A204.1 (cell line): ENCODE data around the gene RIMS4.

Experiments
- FAIRE-seq: peaks from 2 replicates; lab custom pipeline; 2012; peaks lifted over from hg19 to GRCh38; lab: Jason Lieb, UNC

Gene RIMS4

DNA sequence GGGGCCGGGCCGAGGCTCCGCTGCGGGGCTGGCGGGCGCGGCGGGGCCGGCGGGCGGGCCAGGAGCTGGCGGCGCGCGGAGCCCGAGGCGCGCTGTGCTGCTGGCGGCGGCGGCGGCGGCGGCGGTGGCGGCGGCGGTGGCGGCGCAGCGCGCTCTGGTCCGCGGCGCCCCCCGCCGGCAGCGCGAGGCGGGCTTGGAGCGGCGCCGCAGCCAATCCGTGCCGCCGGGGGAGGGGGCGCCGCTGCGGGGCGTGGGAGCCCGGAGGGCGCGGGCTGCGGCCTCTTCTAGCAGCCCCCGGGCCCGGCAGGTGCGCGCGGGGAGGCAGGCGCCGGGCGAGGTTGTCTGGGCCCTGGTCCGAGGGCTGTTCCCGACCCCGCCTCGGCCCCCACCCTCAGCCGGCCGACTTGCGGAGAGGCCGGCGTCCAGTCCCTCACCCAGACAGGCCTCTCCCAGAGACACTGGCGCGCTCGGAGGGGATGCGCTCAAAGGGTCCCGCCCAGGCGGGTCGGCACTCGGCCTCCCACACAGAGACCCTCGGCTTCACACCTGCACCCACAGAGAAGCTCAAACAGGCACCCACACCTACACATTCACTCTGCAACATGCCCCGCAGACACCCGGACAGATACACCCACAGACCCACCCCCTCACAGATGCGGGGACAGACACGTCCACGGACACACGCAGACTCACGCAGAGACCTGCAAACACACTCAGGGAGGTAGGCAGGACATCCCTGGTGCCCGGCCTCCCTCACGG is at the start of gene RIMS4:
TSS of gene RIMS4 (minus strand) at position 156 of the 759 bp plus-strand sequence. CDS start 275 bp downstream, outside the sequence.
- FAIRE-seq: no peak

DNA sequence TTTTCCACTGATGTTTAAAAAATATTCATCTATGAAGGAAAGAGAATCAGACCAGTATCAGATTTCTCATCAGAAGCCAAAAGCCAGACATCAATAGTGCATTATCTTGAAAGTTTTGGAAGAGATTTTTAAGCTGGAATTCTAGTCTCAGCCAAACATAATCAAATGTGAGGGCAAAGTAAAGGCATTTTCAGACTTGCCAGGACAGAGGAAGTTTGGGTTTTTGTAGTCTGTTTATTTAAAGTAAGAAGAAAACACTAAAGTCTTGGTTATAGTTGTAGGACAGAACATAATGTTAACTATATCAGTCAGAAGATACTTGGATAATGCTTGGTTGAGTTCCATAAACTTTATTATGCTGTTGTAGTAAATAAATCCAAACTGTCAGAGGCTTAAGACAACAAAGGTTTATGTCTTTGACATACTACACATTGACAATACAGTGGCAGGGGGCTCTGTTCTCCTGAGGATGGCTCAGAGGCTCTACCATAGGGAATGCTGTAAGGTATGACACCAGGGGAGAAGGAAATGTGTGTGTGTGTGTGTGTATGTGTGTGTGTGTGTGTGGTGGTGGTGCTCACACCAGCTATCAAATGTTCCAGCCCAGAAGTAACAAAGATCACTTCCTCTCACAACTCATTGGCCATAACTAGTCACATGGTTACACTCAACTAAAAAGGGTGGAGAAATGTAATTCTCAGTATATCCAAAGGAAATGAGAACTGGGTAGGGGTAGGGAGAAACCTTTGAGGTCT is 48.4 kb upstream of the RIMS4 start:
- FAIRE-seq: no peak

DNA sequence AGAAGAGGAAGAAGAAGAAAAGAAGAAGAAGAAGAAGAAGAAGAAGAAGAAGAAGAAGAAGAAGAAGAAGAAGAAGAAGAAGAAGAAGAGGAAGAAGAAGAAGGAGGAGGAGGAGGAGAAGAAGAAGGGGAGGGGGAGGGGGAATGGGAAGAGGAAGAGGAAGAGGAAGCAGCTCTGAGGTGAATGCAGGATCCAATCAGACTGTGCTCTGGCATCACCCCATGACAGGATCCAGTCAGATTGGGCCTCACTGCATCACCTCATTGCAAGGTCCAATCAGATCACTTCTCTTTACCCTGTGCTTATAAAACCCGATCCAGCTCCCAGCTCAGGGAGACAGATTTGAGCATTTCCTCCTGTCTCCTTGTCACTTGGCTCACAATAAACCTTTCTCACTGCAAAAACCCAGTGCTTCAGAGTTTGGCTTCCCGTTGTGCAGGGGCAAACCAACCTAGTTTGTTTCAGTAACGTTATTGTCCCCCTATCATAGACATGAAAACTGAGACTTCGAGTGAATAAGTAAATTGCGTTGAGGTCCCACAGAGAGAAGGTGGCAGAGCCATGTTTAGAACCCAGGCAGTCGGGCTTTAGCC is 46.6 kb upstream of the RIMS4 start:
- FAIRE-seq: no peak

DNA sequence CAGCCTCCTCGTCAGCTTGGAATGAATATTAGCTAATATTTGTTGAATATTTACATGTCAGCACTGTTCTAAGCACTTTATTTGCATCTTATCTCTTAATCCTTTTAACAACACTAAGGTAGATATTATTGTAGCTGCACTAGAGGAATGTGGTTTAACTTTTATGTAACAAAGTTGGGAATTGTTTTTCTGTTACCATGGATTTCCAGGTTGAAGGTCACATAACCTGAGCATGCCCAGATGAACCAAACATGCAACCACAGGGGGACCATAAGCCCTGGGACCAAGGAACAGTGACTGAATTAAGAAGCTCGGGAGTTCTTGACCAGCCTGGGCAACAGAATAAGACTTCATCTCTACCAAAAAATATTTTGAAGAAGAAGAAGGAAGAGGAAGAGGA is 46.1 kb upstream of the RIMS4 start:
- FAIRE-seq: no peak

DNA sequence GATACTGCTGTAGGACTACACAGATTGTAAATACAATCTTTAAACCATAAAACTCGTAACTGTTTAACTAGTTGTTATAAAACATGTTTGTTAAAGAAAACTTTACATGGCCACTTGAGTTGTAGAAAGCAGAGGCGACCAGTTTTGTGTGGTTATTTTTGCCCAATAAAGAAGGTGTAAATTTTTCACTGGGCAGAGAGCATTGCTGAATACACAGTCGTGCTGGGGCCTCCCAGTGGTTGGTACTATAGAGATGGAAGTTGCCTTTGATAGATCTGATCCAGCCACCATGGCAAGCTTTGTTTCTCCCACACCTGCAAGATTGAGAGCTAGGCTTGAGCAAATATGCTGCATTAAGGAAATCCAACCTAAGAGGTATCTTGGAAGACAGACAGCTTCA is 41.2 kb upstream of the RIMS4 start:
- no peak for FAIRE-seq

DNA sequence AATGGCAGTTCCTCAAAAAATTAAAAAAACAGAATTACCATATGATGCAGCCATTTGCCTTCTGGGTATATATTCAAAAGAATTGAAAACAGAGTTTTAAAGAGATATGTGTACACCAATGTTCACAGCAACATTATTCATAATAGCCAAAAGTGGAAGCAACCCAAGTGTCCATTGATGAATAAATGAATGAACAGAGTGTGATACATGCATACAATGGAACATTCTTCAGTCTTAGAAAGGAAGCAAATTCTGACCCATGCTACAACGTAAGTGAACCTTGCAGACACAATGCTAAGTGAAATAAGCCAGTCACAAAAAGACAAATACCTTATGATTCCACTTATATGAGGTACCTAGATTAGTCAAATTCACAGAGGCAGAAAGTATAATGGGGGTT is 40.5 kb upstream of the RIMS4 start:
- FAIRE-seq: no peak

DNA sequence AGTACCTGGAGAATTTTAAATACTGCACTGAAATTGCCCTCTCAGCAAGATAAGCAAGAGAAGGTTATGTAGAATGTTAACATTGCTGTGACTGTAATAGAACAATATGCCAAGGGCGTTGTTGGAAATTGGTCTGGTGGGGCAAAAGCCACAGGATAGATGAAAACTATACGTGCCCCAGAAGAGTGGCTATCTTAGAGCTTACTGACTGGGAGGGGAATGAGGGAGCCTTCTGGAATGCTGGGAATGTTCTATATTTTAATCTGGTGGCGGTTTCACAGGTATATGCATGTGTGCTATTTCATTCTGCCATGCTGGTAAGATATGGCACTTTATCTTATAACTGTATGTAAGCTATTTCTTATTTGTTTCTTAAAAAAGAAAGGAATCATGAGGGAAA is 39.9 kb upstream of the RIMS4 start:
- FAIRE-seq: no peak

DNA sequence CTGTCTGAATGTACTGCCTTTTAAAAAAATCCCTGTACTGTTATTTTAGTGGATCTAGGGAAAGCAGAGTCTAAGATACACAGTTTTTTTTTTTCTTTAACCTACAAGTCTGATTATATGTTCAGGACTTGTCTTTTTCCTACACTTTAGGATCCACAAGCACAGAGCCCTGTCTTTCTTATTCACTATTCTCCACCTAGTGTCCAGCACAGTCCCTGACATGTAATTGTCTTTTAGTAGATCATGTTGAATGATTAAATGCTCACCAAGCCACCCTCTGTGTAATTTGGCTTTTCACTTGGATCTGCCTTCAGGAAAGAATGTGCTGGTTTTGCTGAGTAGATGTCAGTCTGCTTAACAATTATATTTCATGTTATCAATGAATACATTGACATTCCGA is 39.4 kb upstream of the RIMS4 start:
- FAIRE-seq: no peak

DNA sequence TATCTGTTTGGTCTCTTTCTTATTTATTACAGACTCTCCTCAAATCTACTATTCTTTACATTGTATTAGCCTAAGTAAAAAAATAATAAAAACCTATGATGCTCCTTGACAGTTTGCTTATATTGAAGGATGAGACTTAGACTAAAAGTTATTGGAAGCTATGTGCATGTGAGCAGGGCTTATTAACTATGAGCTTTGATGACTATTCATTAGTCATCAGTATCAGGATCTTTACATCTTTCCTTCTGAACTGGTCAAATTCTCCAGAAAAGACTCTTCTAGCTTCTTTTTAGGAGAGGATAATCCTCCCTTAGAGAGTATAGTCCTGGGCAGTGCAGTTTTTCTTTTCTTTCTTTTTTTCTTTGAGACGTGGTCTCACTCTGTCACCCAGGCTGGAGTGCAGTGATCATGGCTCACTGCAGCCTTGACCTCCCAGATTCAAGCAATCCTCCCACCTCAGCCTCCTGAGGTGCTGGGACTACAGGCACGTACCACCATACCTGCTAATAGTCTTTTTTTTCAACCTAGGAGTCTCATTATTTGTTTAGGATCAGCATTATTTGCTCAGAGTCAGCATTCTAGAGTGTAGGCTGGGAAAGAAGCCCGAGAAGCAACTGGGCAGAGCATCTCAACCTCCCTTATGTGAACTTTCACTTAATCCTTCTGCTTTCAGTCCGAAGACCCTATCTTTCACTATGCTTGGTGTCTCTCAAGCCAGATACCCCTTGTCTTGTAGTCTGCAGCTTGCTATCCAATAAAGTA is 38.1 kb upstream of the RIMS4 start:
- FAIRE-seq: no peak

DNA sequence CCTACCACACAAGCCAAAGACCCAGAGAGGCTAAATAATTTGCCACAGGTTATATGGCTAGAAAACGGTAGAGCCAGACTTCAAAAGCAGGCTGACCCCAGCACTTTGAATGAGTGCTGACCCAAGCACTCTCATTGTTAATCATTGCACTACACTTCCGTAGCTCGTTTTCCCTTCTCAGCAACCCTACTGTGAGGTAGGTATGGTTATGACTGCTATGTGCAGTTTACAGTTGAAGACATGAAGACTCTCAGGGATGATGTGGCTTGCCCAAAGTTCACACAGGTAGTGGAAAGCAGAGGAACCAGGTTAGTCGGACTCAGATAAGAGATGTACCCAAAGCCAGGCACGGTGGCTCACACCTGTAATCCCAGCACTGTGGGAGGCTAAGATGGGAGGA is 33.5 kb upstream of the RIMS4 start:
- no peak for FAIRE-seq

DNA sequence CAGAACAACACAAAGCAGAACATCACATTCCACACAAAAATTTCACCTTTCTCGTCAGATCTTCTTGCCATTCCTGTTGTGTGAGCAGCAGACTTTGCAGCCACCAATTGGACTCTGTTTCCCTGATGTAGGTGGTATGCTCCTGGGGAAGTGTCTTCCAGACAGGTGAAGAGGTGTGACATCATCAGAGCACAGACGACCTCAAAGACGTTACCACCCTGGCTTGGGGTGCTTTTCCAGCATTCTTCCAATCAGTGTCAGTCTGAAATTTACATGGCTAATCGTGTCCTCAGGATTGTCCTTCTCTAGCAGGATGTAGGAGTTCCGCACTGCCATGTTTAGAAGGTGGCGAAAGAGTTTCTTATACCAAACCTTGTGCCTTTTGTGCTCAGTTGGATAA is 31.6 kb upstream of the RIMS4 start:
- FAIRE-seq: no peak

DNA sequence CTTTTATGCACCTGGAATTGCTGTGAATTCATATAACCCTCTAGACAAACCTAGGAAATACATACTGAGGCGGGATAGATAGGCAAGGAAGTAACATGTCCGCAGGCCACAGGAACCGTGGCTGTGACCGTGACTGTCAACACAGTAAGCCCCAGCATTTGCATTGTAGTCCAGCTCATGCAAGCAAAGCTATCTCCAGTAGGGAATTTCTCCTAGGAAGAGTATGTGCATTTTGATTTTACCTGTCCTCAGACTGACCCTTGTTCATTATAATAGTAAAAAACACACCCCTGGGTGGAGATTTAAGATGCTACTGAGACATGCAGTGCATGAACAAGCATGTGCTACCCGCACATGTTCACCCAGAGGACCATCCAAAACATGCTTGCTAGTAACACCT is 30.5 kb upstream of the RIMS4 start:
- FAIRE-seq: no peak

DNA sequence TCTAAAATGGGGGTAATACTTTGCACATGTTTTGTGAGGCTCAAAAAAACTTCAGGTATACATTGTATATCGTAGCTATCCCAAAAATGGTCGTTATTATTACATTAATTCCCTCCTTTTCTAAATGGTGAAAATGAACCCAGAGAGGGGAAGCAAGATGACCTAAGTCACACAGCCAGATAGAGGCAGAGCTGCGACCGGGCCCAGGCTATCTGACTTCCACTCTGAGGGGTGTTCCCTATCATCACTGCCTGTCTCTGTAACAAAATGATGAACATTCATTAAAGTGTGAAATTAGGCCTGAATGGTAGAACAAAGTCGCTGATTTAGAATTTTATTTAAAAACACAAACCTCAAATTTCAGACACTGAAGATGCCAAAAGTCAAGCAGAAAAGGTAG is 29.1 kb upstream of the RIMS4 start:
- no peak for FAIRE-seq

DNA sequence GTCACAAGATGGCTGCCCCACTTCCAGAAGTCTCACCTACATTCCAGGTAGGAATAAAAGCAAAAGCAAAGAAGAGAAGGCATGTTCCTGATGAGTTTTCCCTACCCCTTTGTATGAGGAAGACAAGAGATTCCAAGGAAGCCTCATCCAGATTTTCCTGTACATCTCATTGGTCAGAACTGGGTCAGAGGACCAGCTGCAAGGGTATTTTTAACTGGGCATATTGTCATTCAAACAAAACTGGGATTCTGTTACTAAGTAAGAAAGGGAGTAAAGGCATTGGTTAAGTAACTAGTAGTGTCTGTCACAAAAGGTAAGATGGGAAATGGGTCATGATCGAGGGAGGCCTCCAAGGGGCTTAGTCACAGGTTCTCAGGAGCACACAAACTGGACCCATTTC is 28.2 kb upstream of the RIMS4 start:
- FAIRE-seq: no peak

DNA sequence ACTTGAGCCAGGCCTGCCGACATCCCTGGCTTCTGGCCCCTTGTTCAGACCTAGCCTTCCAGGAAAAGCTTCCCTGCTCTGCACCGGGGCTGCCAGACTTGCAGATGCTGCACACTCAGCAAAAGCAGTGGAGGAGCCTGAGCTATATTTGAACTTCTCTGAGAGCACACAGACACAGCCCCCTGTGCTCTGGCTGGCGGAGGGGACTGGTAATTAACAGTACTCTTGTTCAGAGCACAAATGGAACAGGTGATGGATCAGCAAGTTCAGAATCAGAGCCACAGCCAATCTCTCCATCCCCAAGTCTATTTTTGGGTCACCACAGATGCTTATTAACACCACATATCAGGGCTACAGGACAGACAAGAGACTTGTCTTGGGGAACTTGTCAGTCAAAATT is 27.6 kb upstream of the RIMS4 start:
- no peak for FAIRE-seq

DNA sequence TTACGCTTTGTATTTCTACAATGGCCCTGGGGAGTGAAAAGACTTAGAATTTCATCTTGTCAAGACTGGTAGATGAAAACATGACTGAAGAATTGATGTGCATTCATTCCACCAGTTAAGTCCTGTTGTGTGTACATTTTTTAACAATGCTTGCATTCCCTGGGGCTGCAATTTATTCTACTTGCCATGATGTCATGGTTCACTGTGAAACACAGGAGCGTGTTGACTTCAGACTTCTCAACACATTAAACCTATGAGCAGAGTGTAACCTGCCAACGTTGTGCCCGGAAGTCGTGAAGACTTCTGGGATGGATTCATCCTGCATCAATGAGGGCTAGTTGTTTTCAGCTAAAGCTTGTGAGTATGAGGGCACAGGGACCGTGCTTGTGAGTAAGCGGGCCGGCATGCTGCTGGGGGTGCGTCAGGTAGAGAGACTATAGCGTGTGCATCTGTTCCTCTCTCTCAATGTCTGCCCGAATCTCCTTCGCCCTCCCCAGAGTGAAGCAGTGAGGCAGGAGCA is 26.3 kb upstream of the RIMS4 start:
- FAIRE-seq: no peak

DNA sequence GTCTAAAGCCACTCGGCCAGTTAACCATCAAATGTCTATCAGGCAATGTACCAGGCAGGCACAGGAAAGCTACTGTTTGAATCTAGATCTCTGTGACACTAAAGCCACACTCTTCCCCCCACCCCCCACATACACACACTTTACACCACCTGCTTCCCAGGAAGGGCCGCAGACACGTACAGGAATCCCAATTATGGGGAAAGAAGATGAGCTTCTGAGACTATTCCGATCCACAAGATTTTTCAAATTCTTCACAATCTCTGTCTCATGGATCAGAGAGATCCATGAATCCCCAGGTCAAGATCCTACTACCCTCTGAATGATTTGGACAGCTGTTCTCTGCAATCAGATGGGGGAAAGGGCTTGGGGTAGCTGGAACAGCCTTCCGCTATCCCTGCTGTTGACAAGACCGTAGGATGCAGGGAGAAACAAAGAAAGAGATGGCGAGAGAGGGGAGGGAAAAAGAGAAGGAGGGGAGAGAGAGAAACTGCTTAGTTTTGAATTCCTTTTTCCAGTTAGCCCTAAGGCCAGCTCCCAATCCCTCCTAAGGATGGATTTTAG is 25.4 kb upstream of the RIMS4 start:
- FAIRE-seq: no peak

DNA sequence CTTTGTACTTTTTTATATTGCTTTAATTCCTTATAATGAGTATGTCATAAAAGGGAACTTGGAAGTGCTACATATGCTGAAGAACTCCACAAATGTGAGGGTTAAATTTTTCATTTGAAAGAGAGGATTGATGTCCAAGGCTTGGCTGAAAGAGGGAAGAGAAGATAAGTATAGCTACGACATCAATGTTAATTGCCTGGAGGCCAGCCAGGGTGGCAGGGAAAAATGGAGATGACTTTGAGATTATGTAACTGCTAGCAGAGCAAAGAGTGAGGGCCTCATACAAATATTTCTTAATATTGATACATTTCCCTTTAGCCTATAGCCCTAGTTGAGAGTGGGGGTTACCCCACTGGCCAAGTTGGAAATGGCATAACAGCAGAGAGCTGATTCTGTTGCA is 24.8 kb upstream of the RIMS4 start:
- FAIRE-seq: no peak

DNA sequence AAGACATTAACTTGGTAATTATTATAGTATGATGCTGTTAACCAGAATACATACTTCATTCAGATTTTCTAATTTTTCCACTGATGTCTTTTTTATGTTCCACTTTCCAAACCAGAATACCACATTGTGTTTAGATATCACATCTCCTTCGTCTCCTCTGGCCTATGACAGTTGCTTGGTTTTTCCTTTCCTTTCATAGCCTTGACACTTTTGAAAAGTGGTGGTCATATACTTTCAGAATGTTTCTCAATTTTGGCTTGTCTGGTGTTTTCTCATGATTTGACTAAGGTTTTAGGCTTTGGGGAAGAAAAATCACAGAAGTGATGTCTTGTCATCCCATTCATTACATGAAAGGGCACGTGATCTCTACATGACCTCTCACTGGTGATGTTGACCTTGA is 24.3 kb upstream of the RIMS4 start:
- no peak for FAIRE-seq

DNA sequence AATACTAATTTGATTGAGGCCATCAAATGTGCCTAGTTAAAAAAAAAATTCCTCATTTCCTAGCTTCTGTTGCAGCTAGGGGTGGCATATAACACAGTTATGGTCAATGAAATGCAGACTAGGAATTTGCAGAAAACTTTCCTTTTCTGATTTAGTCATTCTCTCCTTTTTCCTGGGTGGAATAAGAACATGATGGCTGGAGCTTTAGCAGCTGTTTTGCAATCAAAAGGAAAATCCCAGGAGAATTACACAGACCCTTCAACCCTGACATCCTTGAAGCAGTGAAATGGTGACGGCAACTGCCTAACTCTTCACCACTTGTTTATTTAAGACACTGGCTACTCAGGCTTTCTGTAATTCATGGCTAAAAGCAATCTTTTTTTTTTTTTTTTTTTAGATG is 23.1 kb upstream of the RIMS4 start:
- FAIRE-seq: no peak

DNA sequence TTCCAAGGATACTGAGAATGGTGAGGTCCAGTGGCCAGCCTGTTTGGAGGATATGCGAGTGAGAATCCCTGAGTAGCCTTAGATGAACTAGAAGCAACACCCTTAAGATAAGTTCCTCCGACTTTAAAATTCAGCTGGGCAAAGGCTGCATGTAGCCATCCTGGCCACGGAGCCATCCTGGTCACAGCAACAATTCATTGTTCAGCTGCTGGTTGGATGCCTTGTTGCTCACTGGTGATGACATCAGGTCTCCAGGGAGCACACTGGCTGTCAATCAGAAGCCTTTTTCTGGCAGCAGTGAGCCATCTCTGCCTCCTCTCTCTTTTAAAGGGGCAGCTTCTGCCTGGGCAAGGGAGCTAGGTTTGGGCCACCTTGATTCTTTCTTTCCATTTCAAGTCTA is 22.4 kb upstream of the RIMS4 start:
- FAIRE-seq: no peak

DNA sequence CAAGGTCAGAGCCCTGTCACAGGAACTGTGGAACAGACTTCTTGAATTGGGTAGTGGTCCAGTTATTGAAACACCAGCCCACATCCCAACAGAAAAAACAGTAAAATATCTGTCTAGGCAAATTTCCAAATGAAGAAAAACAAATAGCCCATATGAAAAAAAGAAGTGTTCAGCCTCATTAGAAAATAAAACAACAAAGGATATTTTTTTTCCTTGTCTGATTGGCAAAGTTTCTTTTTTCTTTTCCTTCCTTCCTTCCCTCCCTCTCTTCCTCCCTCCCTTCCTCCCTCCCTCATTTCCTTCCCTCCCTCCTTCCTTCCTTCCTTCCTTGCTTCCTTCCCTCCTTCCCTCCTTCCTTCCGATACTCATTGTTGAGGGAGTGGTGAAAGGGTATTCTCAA is 20.6 kb upstream of the RIMS4 start:
- no peak for FAIRE-seq
